Mesodermal cell (in vitro differentiated cells): ENCODE measurements around the gene LPIN1.

Experiments used
- H3K27ac ChIP-seq: 2 replicates; pipeline ENCODE4 v1.7.0; 2013; ENCODE audit warnings: mild to moderate bottlenecking, low read depth, low read length, moderate library complexity; ENCODE audit not compliant: severe bottlenecking
- H3K36me3 ChIP-seq: 2 replicates; pipeline ENCODE4 v1.7.1; 2013; ENCODE audit warnings: mild to moderate bottlenecking, low read length, moderate library complexity; ENCODE audit not compliant: control insufficient read depth, insufficient read depth
- H3K4me1 ChIP-seq: one replicate; pipeline ENCODE4 v1.7.1; 2013; ENCODE audit warnings: mild to moderate bottlenecking, low read length; ENCODE audit not compliant: insufficient read depth, control insufficient read depth, poor library complexity, severe bottlenecking
- H3K4me3 ChIP-seq: 2 replicates; pipeline ENCODE4 v1.7.0; 2013; ENCODE audit warnings: low read length, control low read depth, mild to moderate bottlenecking; ENCODE audit not compliant: insufficient read depth, poor library complexity, severe bottlenecking; ENCODE audit errors: extremely low read depth
- H3K9me3 ChIP-seq: 2 replicates; pipeline ENCODE4 v1.7.1; 2013; ENCODE audit warnings: mild to moderate bottlenecking, low read length, moderate library complexity; ENCODE audit not compliant: control insufficient read depth
- WGBS, 2 experiments: methylation state at CpG; one replicate each; pipeline ENCODE4 v1.1.5; 2013; ENCODE audit warnings: missing lambda C conversion rate in 2 of 2; ENCODE audit not compliant: insufficient coverage in 2 of 2; 5-methylcytosine and 5-hydroxymethylcytosine counted together

The LPIN1 gene

GRCh38 chr2:11774600-11774999 is 28.2 kb downstream of the LPIN1 start:
- no peaks in the 10 kb centered on the region for H3K9me3 ChIP-seq
- H3K36me3 ChIP-seq = peaks cover 76% of the 10 kb centered on the region
- no peak overlapping the region for H3K4me3 ChIP-seq
- no peak overlapping the region for H3K27ac ChIP-seq
- 68 to 96% methylated on average over 4 to 5 of the region's 7 CpGs for WGBS, 2 experiments
- peaks cover 4% of the 10 kb centered on the region for H3K4me1 ChIP-seq

- H3K27ac ChIP-seq = no peak overlapping the region
- WGBS, 2 experiments = 90 to 93% methylated on average over 2 to 4 of the region's 4 CpGs
- peaks cover 4% of the 10 kb centered on the region for H3K4me1 ChIP-seq
- no peaks in the 10 kb centered on the region for H3K9me3 ChIP-seq
- H3K36me3 ChIP-seq = peaks cover 76% of the 10 kb centered on the region
- no peak overlapping the region for H3K4me3 ChIP-seq
Measured at GRCh38 chr2:11775384-11775783, 29.0 kb downstream of the LPIN1 start.

GRCh38 chr2:11777066-11777782 is 30.8 kb downstream of the LPIN1 start:
- Histone ChIP-seq H3K36me3 (peaks cover 76% of the 10 kb centered on the region), H3K9me3 (no peaks in the 10 kb centered on the region), H3K4me3 (no peak overlapping the region), H3K27ac (no peak overlapping the region), H3K4me1 (peaks cover 4% of the 10 kb centered on the region)
- WGBS, 2 experiments = 93 to 96% methylated on average over 20 to 24 of the region's 24 CpGs

- 96 to 98% methylated on average over 9 to 11 of the region's 13 CpGs for WGBS, 2 experiments
- Histone ChIP-seq H3K27ac (no peak overlapping the region), H3K9me3 (no peaks in the 10 kb centered on the region), H3K4me3 (no peak overlapping the region), H3K4me1 (peaks cover 4% of the 10 kb centered on the region), H3K36me3 (peaks cover 78% of the 10 kb centered on the region)
Measured at GRCh38 chr2:11777886-11778415, 31.5 kb downstream of the LPIN1 start.

GRCh38 chr2:11778416-11778815 is 32.0 kb downstream of the LPIN1 start:
- Histone ChIP-seq H3K36me3 (peaks cover 78% of the 10 kb centered on the region), H3K4me3 (no peak overlapping the region), H3K9me3 (no peaks in the 10 kb centered on the region), H3K27ac (no peak overlapping the region), H3K4me1 (peaks cover 4% of the 10 kb centered on the region)
- WGBS, 2 experiments = 90 to 100% methylated on average over 2 to 3 of the region's 4 CpGs

- Histone ChIP-seq H3K4me1 (peaks cover 4% of the 10 kb centered on the region), H3K27ac (no peak overlapping the region), H3K4me3 (no peak overlapping the region), H3K36me3 (peaks cover 78% of the 10 kb centered on the region), H3K9me3 (no peaks in the 10 kb centered on the region)
- 16 to 31% methylated on average over 10 to 15 of the region's 23 CpGs for WGBS, 2 experiments
Measured at GRCh38 chr2:11778923-11779757, 32.7 kb downstream of the LPIN1 start.

GRCh38 chr2:11781602-11782001 is 35.2 kb downstream of the LPIN1 start:
- 100% methylated on average over 3 of the region's 3 CpGs for WGBS, 2 experiments
- H3K4me1 ChIP-seq = peaks cover 4% of the 10 kb centered on the region
- H3K9me3 ChIP-seq = no peaks in the 10 kb centered on the region
- H3K27ac ChIP-seq = no peak overlapping the region
- peaks cover 83% of the 10 kb centered on the region for H3K36me3 ChIP-seq
- no peak overlapping the region for H3K4me3 ChIP-seq

GRCh38 chr2:11784280-11784679 is 37.8 kb downstream of the LPIN1 start:
- Histone ChIP-seq H3K36me3 (peaks cover 99% of the 10 kb centered on the region), H3K4me1 (no peaks in the 10 kb centered on the region), H3K9me3 (no peaks in the 10 kb centered on the region), H3K4me3 (no peak overlapping the region), H3K27ac (no peak overlapping the region)
- WGBS, 2 experiments = 97 to 98% methylated on average over 8 to 10 of the region's 10 CpGs

GRCh38 chr2:11784747-11785610 is 38.5 kb downstream of the LPIN1 start:
- Histone ChIP-seq H3K4me3 (no peak overlapping the region), H3K4me1 (no peaks in the 10 kb centered on the region), H3K9me3 (no peaks in the 10 kb centered on the region), H3K27ac (no peak overlapping the region), H3K36me3 (peaks cover 99% of the 10 kb centered on the region)
- 39 to 41% methylated on average over 42 to 49 of the region's 50 CpGs for WGBS, 2 experiments

GRCh38 chr2:11785611-11785940 is 39.1 kb downstream of the LPIN1 start:
- no peaks in the 10 kb centered on the region for H3K9me3 ChIP-seq
- no peaks in the 10 kb centered on the region for H3K4me1 ChIP-seq
- 82 to 96% methylated on average over 8 of the region's 9 CpGs for WGBS, 2 experiments
- peaks cover 99% of the 10 kb centered on the region for H3K36me3 ChIP-seq
- H3K4me3 ChIP-seq = no peak overlapping the region
- H3K27ac ChIP-seq = no peak overlapping the region
